Tongue (tissue), 2 donors: ENCODE measurements around the gene WDFY4. TPM values are rescaled to one million over a fixed set of nuclear protein-coding genes. Genes with fewer than 3 reads are reported as not detected.

ENCODE experiments used
- DNase-seq: peaks from one replicate; pipeline ENCODE4 v3.0.0-alpha.2; 2015
- total RNA-seq: library from RNA; depleted of rRNA; stranded (reverse); fragments of >200 nt; gene quantifications from one replicate; pipeline ENCODE4 v1.2.3, GENCODE V29; 2014

Gene WDFY4
- total RNA-seq, 1 donor from 2014 or later = 5.7 TPM

DNA sequence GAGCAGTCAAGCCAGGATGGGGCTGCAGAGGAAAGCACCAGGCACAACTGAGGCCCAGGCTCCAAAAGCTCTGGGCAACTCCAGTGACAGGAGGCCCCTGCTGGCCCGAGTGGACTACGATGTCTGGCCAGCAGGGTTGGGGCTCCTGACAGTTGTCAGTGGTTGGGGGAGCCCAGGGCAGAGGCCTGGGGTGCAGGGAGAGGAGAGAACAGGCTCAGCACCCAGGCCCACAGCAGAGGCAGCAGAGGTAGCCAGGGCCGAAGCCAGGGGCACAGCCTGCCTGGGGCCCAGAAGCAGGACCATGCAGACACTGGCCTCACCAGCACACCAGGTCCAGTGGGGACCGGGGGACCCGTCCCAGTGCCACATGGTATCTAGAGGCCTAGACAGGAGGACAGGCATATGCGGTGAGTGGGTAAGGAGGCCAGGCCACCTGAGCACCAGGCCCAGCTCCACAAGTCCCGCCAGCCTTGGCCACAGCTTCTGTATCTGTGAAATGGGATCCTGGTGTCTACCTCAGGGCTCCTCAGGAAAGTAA lies 301.0 kb downstream of the WDFY4 start:
- DNase-seq = no peak

DNA sequence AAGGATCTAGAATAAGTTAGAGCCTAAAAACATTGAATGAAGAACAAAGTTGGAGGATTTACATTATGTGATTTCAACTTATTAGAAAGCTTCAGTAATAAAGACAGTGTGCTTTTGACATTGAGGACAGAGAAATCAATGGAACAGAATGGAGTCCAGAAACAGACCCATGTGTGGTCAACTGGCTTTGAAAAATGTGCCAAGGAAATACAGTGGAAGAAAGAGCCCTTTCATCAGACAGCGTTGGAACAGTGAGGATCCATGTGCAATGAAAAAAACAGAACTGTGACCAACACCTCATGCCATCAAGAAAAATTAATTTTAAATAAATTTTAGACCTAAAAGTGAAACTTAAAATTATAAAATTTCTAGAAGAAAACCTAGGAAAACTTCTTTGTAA lies 305.6 kb downstream of the WDFY4 start:
- DNase-seq = no peak

DNA sequence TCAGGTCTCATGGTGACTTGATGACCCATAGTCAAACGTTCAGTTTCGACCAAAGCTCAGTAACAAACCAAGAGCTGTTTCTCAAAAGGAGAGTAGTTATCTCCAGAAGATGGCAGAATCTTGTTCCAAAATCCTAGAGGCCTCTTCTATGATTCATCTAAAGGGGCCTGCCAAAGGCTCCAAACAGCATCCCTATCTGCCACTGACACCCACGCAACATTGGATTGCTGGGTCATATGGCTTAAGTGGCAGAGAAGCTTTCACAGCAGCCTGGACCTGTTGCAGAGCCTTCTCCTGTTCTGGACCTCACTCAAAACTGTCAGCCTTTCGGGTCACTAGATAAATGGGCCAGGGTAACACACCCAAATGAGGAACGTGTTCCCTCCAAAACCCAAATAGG lies 309.0 kb downstream of the WDFY4 start:
- DNase-seq = no peak

DNA sequence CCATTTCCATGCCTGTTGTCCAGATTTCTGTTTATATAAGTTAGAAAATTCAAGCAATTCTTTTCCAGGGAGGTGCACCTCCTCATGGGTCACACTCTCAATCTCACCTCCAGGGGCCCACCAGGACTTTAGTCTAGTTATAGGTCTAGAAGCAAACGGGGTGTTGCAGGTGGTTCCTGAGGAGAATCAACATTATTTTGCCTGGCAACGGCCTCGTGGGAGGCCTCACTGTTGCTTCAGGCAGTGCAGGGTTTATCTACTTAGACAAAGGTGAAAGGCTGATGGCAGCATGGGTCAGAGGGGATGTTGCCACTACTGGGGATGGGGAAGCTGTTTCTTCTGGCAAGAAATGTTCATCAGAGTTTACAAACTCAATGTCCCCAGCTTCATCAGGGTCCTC lies 311.7 kb downstream of the WDFY4 start:
- no peak for DNase-seq

DNA sequence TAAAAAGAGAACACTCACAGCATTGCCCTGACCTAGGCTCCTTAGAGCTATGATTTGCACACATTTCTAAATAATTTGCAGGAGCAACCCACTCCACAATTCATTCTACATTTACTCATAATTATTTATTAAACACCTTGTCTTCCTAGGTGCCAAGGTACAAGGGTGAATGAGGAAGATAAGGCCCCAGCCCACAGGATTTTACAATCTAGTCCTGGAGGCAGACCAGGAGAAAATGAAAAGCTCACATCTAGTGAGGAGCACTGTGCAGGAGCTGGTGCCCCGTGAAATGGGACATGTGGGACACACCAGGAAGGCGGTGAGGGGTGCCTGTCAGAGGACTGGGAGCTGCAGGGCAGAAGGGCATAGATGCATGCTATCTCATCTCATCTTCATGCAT lies 314.7 kb downstream of the WDFY4 start:
- no peak for DNase-seq

DNA sequence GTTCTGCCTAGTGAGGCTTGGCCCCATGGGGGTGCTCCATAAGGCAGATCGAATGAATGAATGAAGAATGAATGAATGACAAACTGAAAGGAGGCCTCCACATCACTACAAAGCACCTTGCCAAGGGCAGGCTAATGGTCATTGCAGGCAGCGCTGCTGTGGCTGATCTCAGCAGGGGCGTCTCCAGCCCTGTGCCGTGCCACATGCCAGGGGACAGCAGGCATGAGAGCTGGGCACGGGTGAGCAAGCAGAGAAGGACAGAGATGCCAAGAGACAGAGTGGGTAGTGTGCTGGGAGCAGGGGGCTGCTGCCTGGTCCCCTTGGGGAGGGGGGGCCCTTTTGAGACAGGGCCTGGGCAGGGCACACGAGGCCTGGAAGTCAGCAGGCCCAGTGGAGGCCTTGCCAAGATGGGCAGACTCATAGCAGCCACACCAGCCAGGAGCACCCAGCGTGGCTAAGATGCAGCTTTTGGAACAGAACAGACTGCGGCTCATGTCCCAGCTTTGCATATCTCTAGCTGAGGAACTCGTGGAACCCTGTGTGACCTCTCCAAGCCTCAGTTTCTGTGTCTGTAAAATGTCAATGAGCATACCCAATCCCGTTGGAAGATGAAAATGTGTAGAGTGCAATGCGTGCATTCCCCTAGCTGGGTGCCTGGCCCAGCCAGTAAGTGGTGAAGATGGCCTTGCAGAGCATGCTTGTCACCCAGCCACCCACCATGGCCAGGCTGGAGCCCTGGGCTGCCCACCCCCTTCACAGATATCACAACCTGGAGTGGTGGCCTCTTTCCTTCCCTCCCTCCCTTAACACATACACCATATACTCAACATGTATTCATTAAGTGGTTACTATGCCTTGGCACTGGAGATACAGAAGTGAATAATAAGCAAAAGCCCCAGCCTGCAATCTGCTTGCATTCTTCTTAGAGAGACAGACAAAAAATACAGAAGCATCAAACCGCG lies 316.0 kb downstream of the WDFY4 start:
- DNase-seq = no peak

DNA sequence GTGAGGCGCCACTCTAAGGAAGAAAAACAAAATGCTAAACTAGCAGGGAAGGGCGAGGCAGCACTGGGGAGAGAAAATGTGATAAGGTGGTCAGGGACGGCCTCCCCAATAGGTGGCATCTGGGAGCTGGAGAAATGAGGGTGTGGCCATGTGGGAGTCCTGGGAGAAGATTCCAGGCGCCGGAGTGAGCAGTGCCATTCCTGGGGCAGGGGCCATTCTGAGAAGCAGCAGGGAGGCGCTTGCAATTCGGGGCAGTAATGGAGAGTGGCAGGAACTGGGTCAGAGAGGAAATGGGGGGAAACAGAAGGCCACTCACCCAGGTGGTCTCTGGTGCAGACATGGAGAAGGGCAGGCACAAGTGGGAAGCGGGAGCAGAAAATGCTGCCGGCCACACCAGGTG lies 316.7 kb downstream of the WDFY4 start:
- DNase-seq = no peak

DNA sequence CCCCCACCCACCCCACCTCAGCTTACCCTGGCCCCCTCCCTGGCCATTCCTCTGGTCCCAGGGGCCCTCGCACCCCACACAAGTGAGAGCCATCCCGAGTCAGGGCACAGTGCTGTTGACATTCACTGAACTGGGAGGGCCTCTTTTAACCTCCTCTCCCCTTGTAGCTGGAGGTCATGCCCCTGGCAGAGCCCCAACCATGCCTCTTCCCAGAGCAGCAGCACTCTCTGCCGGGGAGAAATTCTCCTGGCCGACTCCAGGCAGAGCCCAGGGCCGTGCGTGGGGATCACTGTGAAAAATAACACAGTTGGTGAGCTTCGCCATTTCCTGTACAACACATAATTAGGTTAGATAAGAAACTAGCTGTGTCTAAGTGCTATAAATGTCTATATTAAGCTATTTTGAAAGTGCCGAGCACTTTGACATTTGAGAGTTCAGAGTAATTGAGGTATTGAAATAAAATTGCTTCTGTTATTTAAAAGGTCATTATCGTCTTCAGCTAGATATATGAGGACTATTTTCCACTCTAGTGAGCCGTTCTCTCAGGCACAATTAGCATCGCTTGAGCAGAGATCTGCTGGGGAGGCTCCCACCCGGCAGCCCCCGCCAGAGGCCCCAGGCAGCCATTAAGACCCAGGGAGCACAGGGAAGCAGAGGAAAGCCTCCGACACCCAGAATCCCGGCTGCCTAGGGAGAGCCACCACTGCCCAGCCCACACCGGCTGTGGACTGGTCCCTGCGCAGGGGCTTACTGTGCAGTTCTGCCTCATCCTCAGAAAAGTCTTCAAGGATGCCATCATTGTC lies 317.4 kb downstream of the WDFY4 start:
- no peak for DNase-seq

DNA sequence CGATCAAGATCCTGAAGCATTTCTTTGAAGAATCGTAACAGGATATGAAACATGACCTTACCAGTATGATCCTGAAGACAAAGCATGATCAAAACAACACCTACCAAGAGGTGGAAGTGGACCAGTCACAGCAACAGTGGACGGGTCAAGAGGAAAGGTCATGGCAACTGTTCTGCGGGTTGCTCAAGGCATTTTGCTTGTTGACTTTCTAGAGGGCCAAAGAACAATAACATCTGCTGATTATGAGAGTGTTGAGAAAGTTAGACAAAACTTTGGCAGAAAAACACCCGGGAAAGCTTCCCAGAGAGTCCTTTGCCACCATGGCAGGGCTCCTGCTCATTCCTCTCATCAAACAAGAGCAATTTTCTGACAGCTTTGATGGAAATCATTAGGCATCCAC lies 320.6 kb downstream of the WDFY4 start:
- DNase-seq = no peak

DNA sequence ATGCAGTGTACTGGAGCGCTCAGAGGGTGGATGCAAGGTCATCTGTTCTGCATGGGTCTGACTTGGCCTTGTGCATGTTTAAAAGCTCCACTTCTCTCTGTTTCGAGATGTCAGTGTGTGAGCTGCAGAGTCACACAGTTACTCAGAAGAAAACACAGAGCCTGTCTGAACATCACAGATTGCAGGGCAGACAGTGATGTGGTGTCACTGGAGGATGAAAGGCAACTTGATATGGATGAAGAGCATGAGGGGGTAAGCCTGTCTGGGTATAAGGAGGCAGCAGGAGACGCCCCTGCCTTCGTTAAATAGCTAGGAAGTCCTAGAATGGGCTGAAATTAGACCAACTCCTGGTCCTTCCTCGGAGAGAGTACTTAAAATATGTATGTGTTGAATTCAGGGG lies 322.5 kb downstream of the WDFY4 start:
- DNase-seq = no peak

DNA sequence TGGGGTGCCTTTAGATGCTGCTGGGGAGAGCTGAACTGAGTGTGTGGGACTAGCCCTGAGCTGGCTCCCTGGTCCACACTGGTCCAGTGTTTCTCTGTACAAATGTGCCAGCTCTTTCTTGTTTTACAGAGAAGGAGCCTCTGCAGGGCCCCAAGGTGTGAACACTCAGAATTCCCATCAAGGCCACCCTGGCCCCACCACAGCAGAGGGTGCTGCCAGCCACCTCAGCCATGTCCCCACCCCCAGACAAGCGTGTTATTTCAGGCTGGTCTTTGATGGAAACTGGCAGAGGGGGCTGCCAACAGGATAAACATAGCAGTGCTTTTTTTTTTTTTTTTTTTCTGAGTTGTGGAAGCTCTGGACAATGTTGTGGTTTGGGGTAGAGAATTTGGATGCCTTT lies 323.4 kb downstream of the WDFY4 start:
- DNase-seq = peak; percentile 57

DNA sequence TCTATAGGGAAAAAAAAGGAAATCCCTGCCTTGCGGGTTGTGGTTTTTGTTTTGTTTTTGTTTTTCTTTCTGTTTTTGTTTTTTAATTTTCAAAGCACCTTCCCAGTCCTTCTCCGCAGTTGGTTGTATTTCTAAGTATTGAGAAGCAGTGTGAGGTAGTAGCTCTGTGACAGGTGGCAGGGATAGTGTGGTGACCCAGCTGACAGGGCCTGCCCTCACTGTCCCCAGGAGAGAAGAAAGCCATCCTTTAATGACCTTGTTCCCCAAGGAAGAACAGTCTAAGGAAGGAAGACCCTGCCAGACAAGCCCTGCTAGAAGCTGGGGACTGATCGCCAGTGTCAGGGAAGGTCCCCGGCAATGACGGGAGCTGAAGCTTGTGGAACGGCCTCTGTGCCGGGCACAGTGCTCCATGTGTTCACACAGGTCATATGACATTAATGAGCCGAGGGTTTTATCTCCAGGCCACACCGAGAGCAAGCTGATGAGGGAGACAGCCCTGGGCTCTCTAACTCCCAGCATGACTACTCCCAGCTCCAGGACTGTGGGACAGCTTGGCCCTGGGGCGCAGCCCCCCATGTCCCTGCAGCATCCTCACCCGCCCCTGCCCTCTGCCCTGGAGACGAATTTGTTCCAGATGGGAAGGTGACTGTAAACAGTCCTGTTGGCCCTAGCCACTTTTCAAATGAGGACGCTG lies 324.0 kb downstream of the WDFY4 start:
- no peak for DNase-seq

DNA sequence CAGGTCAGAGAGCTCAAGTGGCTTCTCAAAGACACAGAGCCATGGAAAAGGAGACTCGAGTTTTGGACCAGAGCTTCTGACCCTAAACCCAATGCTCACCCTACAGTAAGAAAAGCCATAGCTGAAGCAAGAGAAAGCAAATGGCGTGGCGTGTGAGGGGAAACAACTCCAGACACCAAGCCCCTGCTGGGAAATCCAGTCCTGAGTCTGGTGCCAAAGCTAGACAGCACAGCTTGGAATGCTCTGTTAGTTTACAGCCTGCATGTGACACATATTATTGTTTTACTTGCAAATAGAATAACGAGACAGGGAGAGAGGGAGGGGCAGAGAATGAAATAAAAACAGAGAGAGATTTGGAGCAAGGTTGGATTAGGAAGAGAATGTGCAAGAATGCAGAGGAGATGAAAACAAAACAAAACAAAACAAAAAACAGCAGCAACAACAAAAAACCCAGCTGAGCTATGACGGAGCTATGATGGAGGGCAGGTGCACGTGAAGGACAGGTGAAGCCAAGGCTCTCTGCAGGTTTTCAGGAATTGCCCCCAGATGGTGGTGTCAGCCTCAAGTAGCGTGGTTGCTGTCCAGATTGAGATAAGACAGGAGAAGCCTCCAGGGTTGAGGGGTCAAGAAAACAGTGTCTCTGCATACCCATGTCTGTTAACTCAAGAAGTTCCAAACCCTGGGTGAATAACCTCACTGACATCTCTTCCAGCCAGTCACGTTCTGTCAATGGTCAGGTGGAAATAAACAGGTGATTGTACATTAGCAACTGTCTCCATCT lies 324.7 kb downstream of the WDFY4 start:
- DNase-seq = peak; percentile 71

DNA sequence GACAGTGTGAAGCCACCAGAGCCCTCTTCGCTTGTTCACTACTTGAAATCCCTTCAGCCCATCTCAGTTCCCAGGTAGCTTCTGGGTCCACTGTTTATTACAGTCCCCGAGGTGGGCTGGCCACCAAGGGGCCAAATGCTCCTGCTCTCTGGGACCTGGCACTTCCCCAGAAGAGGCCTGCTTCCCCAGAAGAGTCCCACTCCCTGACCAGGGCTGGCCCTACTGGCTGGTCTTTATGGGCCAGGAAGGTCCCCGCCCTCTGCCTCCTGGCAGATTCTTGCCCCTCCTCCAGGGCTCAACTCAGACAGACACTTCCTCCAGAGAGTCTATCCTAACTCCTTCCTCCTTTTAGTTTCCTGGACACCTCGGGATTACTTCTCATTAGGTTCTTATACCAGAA lies 325.6 kb downstream of the WDFY4 start:
- DNase-seq = no peak

DNA sequence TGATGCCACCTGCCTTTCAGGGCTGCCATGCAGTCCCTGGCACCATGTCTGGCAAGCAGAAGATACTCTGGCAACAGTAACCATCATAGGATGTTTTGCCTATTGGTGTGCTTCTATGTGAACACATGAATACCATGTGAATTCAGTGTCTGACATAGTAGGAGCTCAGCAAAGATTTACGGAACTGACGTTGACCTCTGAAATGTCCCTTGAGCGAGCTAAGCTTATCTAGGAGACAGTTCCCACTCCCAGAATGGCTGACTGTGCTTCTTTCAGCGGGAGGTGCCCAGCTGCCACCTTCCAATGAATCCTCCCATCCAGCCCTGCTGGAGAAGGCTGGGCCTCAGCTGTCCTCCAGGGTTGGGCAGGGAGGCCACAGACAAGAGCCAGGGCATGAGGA lies 326.2 kb downstream of the WDFY4 start:
- no peak for DNase-seq

DNA sequence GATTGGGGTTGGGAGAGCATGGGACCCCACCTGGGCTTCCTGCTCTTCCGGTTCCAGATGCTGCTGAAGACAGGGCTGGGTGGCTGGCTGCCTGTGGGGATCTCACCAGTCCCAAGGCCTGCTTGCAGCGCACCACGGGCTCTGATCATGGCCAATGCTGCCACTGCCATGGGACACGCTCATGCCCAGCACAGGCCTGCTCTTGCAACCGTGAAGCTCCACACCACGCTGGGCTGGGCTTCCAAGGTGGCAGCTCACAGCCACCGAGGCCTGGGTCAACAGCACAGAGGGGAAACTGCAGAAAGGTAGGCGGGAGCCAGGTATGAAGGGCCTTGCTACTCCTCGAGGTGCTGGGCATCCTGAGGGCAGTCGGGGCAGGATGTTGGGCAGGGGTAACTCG lies 327.1 kb downstream of the WDFY4 start:
- no peak for DNase-seq

DNA sequence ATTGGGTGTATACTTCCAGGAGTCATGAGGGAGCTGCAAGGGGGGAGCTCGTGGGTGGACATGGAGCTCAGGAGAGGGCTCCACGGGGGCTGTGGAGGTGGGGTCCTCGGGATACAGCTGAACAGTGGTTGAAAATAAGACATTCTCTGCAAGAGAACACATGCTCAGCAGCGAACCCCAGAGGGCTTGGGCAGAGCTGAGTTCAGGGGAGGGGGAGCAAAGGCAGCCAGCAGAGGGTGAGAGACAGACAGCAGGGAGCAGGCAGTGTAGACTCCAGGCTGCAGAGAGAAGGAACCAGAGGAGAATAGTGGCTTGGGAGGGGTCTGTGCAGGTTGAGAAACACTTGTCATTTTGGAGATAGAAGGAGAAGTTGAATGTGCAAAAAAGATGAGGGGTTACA lies 327.9 kb downstream of the WDFY4 start:
- no peak for DNase-seq

DNA sequence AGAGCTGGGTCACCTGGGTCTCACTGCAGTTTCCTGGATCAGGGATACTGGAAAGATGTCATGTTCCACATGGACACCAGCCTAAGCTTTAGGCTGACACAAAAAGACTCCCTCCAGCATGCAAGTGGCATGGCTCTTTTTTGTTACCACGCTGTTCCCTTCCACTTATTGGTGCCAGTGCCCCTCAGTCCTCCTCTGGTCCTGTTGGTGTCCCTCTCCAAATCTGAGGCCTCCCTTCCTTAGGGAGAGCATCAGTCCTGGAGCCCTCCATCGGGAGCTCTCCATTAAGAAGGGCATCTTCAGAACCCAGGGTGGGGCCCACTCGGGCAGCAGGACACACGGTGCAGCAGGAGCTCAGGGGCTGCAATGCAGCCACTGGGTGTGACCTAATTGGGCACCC lies 331.0 kb downstream of the WDFY4 start:
- no peak for DNase-seq

DNA sequence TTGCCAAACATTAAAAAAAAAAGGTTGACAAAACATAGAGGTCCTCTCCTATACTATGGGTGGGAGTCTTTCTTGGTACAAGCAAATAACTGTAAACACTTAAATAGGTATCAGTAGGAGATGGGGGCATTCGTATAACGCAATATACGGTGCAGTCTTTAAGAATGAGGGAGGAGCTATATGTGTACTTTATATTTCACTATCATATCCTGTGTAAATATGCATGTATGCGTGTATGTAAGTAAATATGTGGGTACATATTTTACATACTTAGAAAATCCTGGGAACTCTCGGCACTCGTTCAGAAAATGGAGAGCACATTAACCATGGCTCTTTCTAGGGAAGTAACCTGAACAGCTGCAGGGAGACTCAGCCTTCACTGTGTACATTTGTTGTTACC lies 337.0 kb downstream of the WDFY4 start:
- DNase-seq = peak; percentile 41

DNA sequence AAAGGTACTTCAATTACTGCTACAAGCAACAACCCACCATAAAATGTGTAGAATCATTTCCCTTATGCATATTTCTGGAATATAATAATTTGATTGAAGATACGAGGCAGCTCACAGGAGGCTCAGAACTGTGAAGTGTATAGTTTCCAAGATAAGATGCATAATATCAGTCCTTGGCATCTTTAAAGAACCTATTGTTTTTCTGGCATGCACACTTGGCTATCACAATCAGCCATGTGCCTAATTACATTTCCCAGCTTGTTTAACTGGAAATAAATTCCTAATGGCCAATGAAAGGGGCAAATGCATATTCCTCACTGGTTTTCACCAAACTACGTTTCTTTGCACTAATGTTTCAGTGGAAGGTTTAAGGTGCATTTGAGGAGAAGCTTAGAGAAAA lies 338.4 kb downstream of the WDFY4 start:
- DNase-seq = no peak

DNA sequence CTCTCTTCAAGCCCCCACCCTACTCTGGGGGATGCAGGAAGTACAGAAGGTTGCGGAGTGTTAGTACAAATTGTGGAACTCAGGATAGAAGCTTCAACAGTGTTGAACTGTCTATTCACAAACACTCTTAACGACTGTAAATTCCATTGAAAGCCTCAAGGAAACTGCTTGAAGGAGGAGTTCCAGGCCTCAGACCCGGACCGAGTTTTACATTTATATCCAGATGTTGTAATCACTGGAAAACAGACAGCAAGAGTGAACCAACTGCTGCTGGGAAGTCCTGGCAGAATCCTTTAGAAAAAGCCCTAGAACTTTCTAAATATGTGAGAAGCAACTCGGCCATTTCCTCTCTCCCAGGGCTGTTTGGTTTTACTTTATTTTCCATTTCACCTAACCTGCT lies 339.1 kb downstream of the WDFY4 start:
- peak; percentile 65 for DNase-seq

DNA sequence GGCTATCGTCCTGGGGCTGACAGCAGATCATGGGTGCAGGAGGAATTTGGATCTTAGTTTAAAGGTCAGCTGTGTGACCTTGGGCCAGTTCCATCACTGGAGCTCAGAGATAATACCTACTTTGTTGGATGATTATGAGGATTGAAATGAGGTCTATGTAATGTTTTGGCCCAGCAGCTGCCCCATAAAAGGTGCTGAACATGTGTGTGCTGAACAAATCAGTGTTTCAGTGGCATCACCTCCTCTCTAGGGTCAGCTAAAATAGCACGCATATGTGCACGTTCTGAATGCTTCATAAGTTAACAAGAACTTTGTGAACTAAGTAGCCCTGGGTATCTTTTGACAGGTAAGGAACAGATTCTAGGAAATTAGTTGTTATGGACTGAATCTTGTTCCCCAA lies 339.8 kb downstream of the WDFY4 start:
- DNase-seq = no peak
